OCI-LY3 (cell line): ENCODE measurements around the gene CEMIP.

Experiments
- H2AFZ ChIP-seq: fragments of 200-600, 300-600 bp; shearing (Covaris generic); 2 replicates; pipeline ENCODE4 v1.6.0; 2014; ENCODE audit warnings: antibody characterized with exemption, low read depth, low read length
- H3K27ac ChIP-seq: fragments of 200-600, 300-600 bp; sonication (generic); 2 replicates; pipeline ENCODE4 v1.5.1; 2014; ENCODE audit warnings: mild to moderate bottlenecking, low read length, moderate library complexity, mixed read lengths
- H3K27me3 ChIP-seq: fragments of 200-600, 300-600 bp; sonication (generic); 2 replicates; pipeline ENCODE4 v1.6.1; 2014; ENCODE audit warnings: low read depth, low read length, mixed read lengths
- H3K36me3 ChIP-seq: fragments of 200-600, 300-600 bp; sonication (generic); replicated peaks from 2 replicates; pipeline ENCODE3; 2014; ENCODE audit warnings: low read depth, low read length, mixed read lengths
- H3K4me1 ChIP-seq: fragments of 300-600, 200-600 bp; sonication (generic); 2 replicates; pipeline ENCODE4 v1.6.1; 2014; ENCODE audit warnings: low read length, mixed read lengths
- H3K4me2 ChIP-seq: fragments of 200-600, 300-600 bp; sonication (generic); 2 replicates; pipeline ENCODE4 v1.6.1; 2014; ENCODE audit warnings: low read length, mixed read lengths
- H3K4me3 ChIP-seq: fragments of 300-600, 200-600 bp; sonication (generic); 2 replicates; pipeline ENCODE4 v1.5.1; 2014; ENCODE audit warnings: antibody characterized with exemption, mild to moderate bottlenecking, low read length, moderate library complexity
- H3K79me2 ChIP-seq: fragments of 300-600, 200-600 bp; shearing (Covaris generic); 2 replicates; pipeline ENCODE4 v1.6.1; 2014; ENCODE audit warnings: mild to moderate bottlenecking, low read length, mixed read lengths
- H3K9ac ChIP-seq: fragments of 300-600, 200-600 bp; shearing (Covaris generic); 2 replicates; pipeline ENCODE4 v1.6.0; 2014; ENCODE audit warnings: mild to moderate bottlenecking, low read length, moderate library complexity
- H3K9me3 ChIP-seq: fragments of 200-600, 300-600 bp; shearing (Covaris generic); 2 replicates; pipeline ENCODE4 v1.6.1; 2014; ENCODE audit warnings: low read length, mixed read lengths; ENCODE audit not compliant: insufficient read depth
- H4K20me1 ChIP-seq: fragments of 200-600, 300-600 bp; sonication (generic); 2 replicates; pipeline ENCODE4 v1.6.1; 2016; ENCODE audit warnings: low read length, mixed read lengths; ENCODE audit not compliant: insufficient read depth
- EZH2phosphoT487 ChIP-seq: fragments of 200-600 bp; shearing (Covaris generic); IDR thresholded peaks from 2 replicates; pipeline ENCODE4 v1.6.1; 2018; ENCODE audit warnings: antibody characterized with exemption, mixed run types, low read depth
- TF ChIP-seq, protein P1 (sequence below): fragments of 200-600, 300-600 bp; sonication (generic); IDR thresholded peaks from 2 replicates; pipeline ENCODE4 v1.5.1; 2014; ENCODE audit warnings: antibody characterized with exemption, low read length, low read depth

The CEMIP gene

GRCh38 chr15:80811781-80812315, 32.7 kb downstream of the CEMIP start:
- Histone ChIP-seq H3K36me3 (no peaks in the 10 kb centered on the region), H4K20me1 (no peaks in the 10 kb centered on the region), H3K4me1 (no peaks in the 10 kb centered on the region), H3K4me2 (no peak overlapping the region), H3K27ac (no peak overlapping the region), H2AFZ (no peak overlapping the region), H3K9ac (no peak overlapping the region), H3K79me2 (no peaks in the 10 kb centered on the region), H3K9me3 (no peaks in the 10 kb centered on the region), H3K27me3 (no peaks in the 10 kb centered on the region), H3K4me3 (no peak overlapping the region)
- TF ChIP-seq, protein P1, sequence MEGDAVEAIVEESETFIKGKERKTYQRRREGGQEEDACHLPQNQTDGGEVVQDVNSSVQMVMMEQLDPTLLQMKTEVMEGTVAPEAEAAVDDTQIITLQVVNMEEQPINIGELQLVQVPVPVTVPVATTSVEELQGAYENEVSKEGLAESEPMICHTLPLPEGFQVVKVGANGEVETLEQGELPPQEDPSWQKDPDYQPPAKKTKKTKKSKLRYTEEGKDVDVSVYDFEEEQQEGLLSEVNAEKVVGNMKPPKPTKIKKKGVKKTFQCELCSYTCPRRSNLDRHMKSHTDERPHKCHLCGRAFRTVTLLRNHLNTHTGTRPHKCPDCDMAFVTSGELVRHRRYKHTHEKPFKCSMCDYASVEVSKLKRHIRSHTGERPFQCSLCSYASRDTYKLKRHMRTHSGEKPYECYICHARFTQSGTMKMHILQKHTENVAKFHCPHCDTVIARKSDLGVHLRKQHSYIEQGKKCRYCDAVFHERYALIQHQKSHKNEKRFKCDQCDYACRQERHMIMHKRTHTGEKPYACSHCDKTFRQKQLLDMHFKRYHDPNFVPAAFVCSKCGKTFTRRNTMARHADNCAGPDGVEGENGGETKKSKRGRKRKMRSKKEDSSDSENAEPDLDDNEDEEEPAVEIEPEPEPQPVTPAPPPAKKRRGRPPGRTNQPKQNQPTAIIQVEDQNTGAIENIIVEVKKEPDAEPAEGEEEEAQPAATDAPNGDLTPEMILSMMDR = no peak
- no peak for TF ChIP-seq EZH2phosphoT487

DNA sequence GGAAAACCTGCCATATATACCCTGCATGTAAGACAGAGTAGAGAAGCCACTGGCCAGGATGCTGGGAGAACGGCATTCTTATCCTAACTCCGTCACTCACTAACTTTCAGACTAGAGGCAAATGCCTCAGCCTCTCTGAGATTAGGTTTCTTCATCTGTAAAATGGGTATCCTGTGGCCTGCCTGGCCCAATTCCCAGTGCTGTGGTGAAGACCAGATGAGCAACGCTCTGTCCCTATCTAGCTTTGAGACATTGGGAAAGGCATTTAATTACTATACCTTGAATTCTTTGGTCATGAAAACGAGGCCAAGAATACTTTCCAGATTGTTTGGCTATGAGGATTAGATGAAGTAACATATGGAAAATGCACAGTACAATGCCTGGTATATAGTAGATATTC, 35.9 kb downstream of the CEMIP start:
- no peaks in the 10 kb centered on the region for H4K20me1 ChIP-seq
- H3K9ac ChIP-seq = no peak overlapping the region
- no peaks in the 10 kb centered on the region for H3K4me1 ChIP-seq
- H3K9me3 ChIP-seq = no peaks in the 10 kb centered on the region
- no peak overlapping the region for H2AFZ ChIP-seq
- TF ChIP-seq, protein P1 = no peak
- no peak for TF ChIP-seq EZH2phosphoT487
- H3K27ac ChIP-seq = no peak overlapping the region
- H3K36me3 ChIP-seq = no peaks in the 10 kb centered on the region
- no peaks in the 10 kb centered on the region for H3K27me3 ChIP-seq
- H3K4me3 ChIP-seq = no peak overlapping the region
- no peak overlapping the region for H3K4me2 ChIP-seq
- no peaks in the 10 kb centered on the region for H3K79me2 ChIP-seq

- H3K27ac ChIP-seq = no peak overlapping the region
- H3K9me3 ChIP-seq = no peaks in the 10 kb centered on the region
- no peaks in the 10 kb centered on the region for H4K20me1 ChIP-seq
- H3K4me3 ChIP-seq = no peak overlapping the region
- no peaks in the 10 kb centered on the region for H3K4me1 ChIP-seq
- H3K79me2 ChIP-seq = no peaks in the 10 kb centered on the region
- no peak overlapping the region for H2AFZ ChIP-seq
- TF ChIP-seq, protein P1 = no peak
- no peak for TF ChIP-seq EZH2phosphoT487
- no peaks in the 10 kb centered on the region for H3K36me3 ChIP-seq
- H3K9ac ChIP-seq = no peak overlapping the region
- H3K27me3 ChIP-seq = no peaks in the 10 kb centered on the region
- H3K4me2 ChIP-seq = no peak overlapping the region
Measured at GRCh38 chr15:80816049-80816653, 37.0 kb downstream of the CEMIP start.

DNA sequence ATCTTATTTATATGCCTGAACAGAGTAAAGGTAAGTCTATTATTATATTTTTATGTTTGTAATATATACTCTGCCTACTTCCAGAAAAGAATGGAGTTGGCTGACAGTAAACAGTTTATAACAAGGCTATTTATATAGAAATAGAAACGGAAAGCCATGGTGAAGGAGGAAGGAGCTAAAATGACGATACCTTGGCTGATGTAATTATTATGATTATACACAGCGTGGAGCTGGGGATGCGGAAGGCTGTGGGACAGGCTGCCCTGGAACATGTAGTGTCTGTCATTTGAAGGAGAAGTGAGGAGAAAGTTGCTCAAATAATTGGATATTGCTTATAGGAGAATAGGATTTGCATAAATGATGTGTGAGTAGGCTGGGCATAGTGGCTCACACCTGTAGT, 37.8 kb downstream of the CEMIP start:
- peaks cover under 1% of the 10 kb centered on the region; the same call in 1 of the 2 replicates for H3K4me1 ChIP-seq
- H3K9me3 ChIP-seq = no peaks in the 10 kb centered on the region
- no peaks in the 10 kb centered on the region for H3K27me3 ChIP-seq
- no peak overlapping the region for H3K4me2 ChIP-seq
- no peak overlapping the region for H3K4me3 ChIP-seq
- TF ChIP-seq, protein P1 = no peak
- H4K20me1 ChIP-seq = no peaks in the 10 kb centered on the region
- no peak overlapping the region for H3K9ac ChIP-seq
- no peaks in the 10 kb centered on the region for H3K79me2 ChIP-seq
- no peak overlapping the region for H3K27ac ChIP-seq
- no peaks in the 10 kb centered on the region for H3K36me3 ChIP-seq
- H2AFZ ChIP-seq = no peak overlapping the region
